Measurements from ENCODE around the gene AMH. TPM values are rescaled to one million over a fixed set of nuclear protein-coding genes. Genes with fewer than 3 reads are reported as not detected.

Gene AMH
- total and polyA plus RNA-seq, 2 of the 13 experiments (the other 11 are each of a cell fraction or from before 2014, with no cell fraction given), result 0.03 to 0.18 TPM

- TF ChIP-seq KDM2A (CRISPR knock-in tag; IDR thresholded peaks at IDR 0.05; ENCODE audit: borderline replicate concordance, low read depth) (peak; percentile 42; the same call in 1 of the 2 replicates), ZNF773 (CRISPR knock-in tag; IDR thresholded peaks at IDR 0.05; ENCODE audit: borderline replicate concordance) (no peak), RBFOX2 (IDR thresholded peaks at IDR 0.05; ENCODE audit: low read depth, low read length) (peak; percentile 63), SOX5 (CRISPR knock-in tag; IDR thresholded peaks at IDR 0.05; ENCODE audit: borderline replicate concordance) (no peak), TIGD3 (CRISPR knock-in tag; IDR thresholded peaks at IDR 0.05; ENCODE audit: borderline replicate concordance) (no peak), ZNF280B (CRISPR knock-in tag; IDR thresholded peaks at IDR 0.05; ENCODE audit: borderline replicate concordance) (0 out of 2 replicates have a peak, but pooled peaks have one; percentile 20), HNRNPL (IDR thresholded peaks at IDR 0.05; ENCODE audit: low read depth, low read length) (peak; percentile 37; the same call in 1 of the 2 replicates), ZNF704 (CRISPR knock-in tag; IDR thresholded peaks at IDR 0.05; ENCODE audit: borderline replicate concordance) (no peak), RAD21 (CRISPR knock-in tag; IDR thresholded peaks at IDR 0.05) (no peak), ZNF687 (CRISPR knock-in tag; IDR thresholded peaks at IDR 0.05) (peak; percentile 31; the same call in 1 of the 2 replicates), GPN1 (CRISPR knock-in tag; IDR thresholded peaks at IDR 0.05; ENCODE audit: borderline replicate concordance) (no peak), CHD4 (IDR thresholded peaks at IDR 0.05; ENCODE audit: borderline replicate concordance, low read length) (no peak), AGO1 (IDR thresholded peaks at IDR 0.05; ENCODE audit: low read depth, low read length, poor library complexity, severe bottlenecking) (peak; percentile 91), ZNF740 (CRISPR knock-in tag; IDR thresholded peaks at IDR 0.05) (no peak), ARID2 (CRISPR knock-in tag; IDR thresholded peaks at IDR 0.05; ENCODE audit: borderline replicate concordance) (no peak), MTA3 (CRISPR knock-in tag; IDR thresholded peaks at IDR 0.05) (no peak), KAT2B (IDR thresholded peaks at IDR 0.05; ENCODE audit: borderline replicate concordance, low read depth, low read length) (no peak), MED8 (CRISPR knock-in tag; IDR thresholded peaks at IDR 0.05; ENCODE audit: insufficient replicate concordance) (no peak), ZNF124 (CRISPR knock-in tag; IDR thresholded peaks at IDR 0.05) (no peak), SCMH1 (CRISPR knock-in tag; IDR thresholded peaks at IDR 0.05; ENCODE audit: borderline replicate concordance) (no peak)
Observed at GRCh38 chr19:2249010-2249866, at the start of gene AMH (continued).

All from HepG2 (cell line).